Measurements from ENCODE around the gene ADPRHL1.

DNA sequence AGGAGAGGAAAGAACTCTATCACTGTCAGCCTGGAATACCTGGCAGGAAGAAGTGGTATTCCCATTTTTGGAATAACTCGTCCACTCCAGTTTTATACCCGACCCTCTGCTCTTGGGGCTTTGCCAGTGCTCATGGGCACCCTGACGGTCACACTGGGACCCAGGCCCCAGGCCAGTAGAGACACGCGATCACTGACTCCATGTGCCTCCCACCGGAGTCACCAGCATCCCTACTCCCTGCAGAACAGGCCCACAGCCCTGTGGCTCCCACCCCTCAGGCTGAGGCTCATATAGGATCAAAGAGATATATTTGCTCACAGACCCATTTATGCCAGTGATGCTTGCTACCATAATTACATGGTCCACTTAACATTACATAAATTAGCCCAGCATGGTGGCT lies 92.8 kb downstream of the ADPRHL1 start:
- TF ChIP-seq, protein P1, sequence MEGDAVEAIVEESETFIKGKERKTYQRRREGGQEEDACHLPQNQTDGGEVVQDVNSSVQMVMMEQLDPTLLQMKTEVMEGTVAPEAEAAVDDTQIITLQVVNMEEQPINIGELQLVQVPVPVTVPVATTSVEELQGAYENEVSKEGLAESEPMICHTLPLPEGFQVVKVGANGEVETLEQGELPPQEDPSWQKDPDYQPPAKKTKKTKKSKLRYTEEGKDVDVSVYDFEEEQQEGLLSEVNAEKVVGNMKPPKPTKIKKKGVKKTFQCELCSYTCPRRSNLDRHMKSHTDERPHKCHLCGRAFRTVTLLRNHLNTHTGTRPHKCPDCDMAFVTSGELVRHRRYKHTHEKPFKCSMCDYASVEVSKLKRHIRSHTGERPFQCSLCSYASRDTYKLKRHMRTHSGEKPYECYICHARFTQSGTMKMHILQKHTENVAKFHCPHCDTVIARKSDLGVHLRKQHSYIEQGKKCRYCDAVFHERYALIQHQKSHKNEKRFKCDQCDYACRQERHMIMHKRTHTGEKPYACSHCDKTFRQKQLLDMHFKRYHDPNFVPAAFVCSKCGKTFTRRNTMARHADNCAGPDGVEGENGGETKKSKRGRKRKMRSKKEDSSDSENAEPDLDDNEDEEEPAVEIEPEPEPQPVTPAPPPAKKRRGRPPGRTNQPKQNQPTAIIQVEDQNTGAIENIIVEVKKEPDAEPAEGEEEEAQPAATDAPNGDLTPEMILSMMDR (IDR thresholded peaks at IDR 0.05; ENCODE audit: insufficient read depth, low read depth, low read length) = no peak
- TF ChIP-seq EZH2 (IDR thresholded peaks at IDR 0.05; ENCODE audit: insufficient read depth, low read length) = no peak
